GM10248 (cell line): Measurements from ENCODE around the gene ALDH5A1.

Experiments used
- CTCF ChIA-PET: fragments of 300-600 bp; sonication (Branson Sonifier 250); formaldehyde crosslinking; extraction: SDS; loops from one replicate; lab custom pipeline; 2021; ENCODE audit warnings: antibody characterized with exemption; lab: Yijun Ruan, JAX
- POLR2A ChIA-PET: fragments of 350-650 bp; sonication (Branson Sonifier 250); formaldehyde crosslinking; extraction: SDS; loops from one replicate; lab custom pipeline; 2020; ENCODE audit warnings: antibody characterized with exemption; lab: Yijun Ruan, JAX
- DNase-seq: peaks from one replicate; pipeline ENCODE4 v3.0.0; 2012; ENCODE audit errors: extremely low spot score
- TF ChIP-seq, protein P1 (sequence below): IDR thresholded peaks from 2 replicates; pipeline ENCODE4 v1.5.1; 2012; ENCODE audit warnings: mild to moderate bottlenecking, low read depth; ENCODE audit errors: extremely low read depth, missing control alignments, control extremely low read depth

Gene ALDH5A1

DNA sequence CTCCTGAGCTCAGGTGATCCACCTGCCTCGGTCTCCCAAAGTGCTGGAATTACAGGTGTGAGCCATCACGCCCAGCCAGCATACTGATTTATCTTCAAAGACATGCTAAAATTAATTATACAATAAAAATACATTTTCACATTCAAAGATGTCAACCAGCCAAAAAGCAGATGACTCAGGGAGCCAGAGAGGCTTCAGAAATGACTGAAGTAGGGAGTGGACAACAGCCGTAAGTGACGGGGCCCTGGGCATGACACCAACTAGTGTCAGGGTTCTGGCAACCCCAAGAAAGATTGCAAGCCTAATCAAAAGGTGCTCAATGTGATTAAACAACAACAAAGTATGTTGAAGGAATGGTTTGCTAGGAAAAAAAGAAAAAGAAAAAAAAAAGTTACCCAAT is 33.8 kb upstream of the ALDH5A1 start:
- TF ChIP-seq, protein P1, sequence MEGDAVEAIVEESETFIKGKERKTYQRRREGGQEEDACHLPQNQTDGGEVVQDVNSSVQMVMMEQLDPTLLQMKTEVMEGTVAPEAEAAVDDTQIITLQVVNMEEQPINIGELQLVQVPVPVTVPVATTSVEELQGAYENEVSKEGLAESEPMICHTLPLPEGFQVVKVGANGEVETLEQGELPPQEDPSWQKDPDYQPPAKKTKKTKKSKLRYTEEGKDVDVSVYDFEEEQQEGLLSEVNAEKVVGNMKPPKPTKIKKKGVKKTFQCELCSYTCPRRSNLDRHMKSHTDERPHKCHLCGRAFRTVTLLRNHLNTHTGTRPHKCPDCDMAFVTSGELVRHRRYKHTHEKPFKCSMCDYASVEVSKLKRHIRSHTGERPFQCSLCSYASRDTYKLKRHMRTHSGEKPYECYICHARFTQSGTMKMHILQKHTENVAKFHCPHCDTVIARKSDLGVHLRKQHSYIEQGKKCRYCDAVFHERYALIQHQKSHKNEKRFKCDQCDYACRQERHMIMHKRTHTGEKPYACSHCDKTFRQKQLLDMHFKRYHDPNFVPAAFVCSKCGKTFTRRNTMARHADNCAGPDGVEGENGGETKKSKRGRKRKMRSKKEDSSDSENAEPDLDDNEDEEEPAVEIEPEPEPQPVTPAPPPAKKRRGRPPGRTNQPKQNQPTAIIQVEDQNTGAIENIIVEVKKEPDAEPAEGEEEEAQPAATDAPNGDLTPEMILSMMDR, result no peak
- ChIA-PET POLR2A (no interaction called here), CTCF (interaction anchor here (0.9 to 1.4 kb wide), 2 partner anchors 11 to 30 kb away, joined by 3 to 4 read pairs; no protein-coding TSS in a partner anchor)
- DNase-seq, result no peak

DNA sequence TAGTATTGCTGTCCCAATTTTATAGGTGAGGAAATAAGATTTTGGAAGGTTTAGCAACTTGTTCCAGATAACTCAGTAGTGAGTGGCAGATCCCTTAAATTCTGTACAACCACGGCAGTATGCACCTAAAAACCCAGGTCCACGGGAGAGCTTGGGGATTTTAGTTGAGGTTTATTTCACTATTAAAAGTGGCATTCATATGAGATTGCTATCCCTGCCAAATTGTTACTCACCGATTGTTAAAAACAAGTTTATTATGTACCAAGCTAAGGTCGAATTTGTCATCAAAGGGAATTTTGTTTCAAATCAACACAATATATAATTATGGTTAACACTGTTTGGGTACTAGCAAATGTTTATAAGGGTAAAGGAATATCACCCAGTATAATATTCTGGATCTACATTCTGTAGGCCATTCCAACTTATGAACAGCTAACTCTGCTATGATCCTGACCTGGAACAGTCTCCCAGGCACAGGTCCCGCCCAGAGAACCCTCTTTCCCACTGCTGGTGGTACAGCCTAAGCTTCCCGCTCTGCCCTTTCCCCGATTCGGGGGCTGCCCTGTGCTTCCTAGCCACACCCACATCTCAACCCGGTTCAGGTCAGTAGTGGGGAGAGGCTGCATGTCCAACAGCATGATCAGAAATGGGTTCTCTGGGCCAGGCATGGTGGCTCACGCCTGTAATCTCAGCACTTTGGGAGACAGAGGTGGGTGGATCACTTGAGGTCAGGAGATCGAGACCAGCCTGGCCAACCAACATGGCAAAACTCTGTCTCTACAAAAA is 30.3 kb upstream of the ALDH5A1 start:
- no peak for DNase-seq
- POLR2A ChIA-PET, result no interaction called here
- CTCF ChIA-PET, result interaction anchor here (1.3 to 2.3 kb wide), 4 partner anchors 10 to 30 kb away, joined by 3 to 6 read pairs (median 4); partner anchors contain the start of gene ALDH5A1
- TF ChIP-seq, protein P1, result no peak

DNA sequence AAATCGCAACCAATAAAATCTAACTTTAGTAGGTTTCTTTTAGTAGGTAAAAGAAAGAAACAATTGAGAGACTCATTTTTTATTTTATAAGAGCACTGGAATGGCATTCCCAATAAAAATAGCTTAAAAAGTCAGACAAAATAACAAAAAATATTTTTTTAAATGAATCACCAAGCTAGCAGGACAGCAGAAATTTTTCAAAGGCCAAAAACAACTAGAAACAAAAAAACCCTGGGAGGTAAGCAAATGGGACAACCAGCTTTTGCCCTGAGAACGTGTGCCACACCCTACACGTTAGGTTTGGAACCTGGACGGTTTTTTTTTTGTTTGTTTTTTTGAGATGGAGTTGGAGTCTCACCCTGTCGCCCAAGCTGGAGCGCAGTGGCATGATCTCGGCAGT is 25.0 kb upstream of the ALDH5A1 start:
- POLR2A ChIA-PET, result no interaction called here
- TF ChIP-seq, protein P1, result no peak
- CTCF ChIA-PET, result interaction anchor here (1.0 to 1.3 kb wide), 2 partner anchors 11 to 25 kb away, joined by 3 to 4 read pairs; partner anchors contain the start of gene ALDH5A1
- DNase-seq, result no peak

DNA sequence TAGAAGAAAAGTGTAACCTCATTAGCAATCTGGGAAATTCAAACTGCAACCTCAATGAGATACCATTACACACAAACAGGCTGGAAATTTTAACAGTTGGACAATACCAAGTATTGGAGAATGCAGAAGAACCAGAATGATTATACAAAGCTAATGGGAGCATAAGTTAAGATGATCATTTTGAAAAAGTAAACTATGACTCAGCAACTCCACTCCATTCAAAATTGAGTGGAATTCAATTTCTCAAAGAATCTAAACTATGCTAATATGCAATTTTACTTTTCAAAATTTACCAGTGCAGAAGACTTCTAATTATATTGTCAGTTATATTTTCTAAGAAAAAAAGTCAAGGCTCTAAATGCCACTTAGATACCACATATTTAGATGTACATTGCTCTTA is 22.6 kb upstream of the ALDH5A1 start:
- TF ChIP-seq, protein P1, result no peak
- ChIA-PET POLR2A (no interaction called here), CTCF (interaction anchor here (1.6 kb wide), 1 partner anchor 11 kb away, joined by 3 read pairs; no protein-coding TSS in a partner anchor)
- no peak for DNase-seq

DNA sequence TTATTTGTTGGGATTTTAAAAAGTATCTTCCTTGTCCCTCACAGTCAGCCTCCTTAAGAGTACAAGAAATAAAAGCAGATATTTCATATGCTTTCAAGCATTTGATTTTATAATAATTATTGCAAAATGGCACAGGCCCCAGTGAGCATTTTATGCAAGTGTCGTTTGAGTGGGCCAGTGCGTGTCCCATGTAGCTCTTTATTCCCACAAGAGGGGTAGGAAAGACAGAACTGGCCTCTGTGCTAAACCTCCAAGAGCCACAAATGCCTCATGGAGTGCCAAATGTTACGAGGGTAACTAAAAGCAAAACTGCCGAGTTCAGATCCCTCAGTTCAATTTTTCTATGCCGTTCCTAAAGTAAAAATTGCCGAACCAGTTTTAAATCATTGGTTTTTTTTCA is 18.1 kb upstream of the ALDH5A1 start:
- ChIA-PET CTCF (interaction anchor here (1.0 to 2.3 kb wide), 3 partner anchors 13 to 46 kb away, joined by 3 to 5 read pairs (median 3); no protein-coding TSS in a partner anchor), POLR2A (no interaction called here)
- TF ChIP-seq, protein P1, result no peak
- DNase-seq, result no peak

DNA sequence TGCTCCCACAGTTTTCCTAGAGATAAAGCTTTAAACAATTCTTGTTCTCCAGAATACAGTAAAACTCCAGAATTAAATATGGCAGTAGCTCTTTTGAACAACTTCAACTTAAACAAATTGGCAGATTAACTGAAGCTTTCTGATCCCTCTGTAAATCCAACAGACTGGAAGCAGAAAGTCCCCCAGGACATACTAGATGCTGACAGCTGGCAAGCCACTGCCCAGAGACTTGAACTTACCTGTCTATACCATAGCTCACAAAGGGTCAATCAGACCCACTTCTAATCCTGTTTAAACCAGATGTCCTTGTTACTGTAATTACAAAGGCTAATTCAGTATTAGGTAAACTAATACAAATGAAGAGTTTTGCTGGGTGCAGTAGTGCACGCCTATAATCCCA is 17.7 kb upstream of the ALDH5A1 start:
- no peak for DNase-seq
- TF ChIP-seq, protein P1, result no peak
- ChIA-PET POLR2A (no interaction called here), CTCF (interaction anchor here (1.0 to 2.3 kb wide), 4 partner anchors 13 to 46 kb away, joined by 3 to 5 read pairs (median 3); no protein-coding TSS in a partner anchor)
